Left ventricle myocardium inferior (tissue), 1 donor: ENCODE measurements around the gene MAN1B1. TPM values are rescaled to one million over a fixed set of nuclear protein-coding genes. Genes with fewer than 3 reads are reported as not detected.

Experiments
- DNase-seq: peaks from one replicate; pipeline ENCODE4 v3.0.0-alpha.2; 2020
- H3K27ac ChIP-seq: fragments of 200-600 bp; replicated peaks from 2 replicates; pipeline ENCODE4 v1.8.0; 2021
- H3K27me3 ChIP-seq: fragments of 200-600 bp; 2 replicates; pipeline ENCODE4 v1.8.0; 2021; ENCODE audit warnings: low read depth
- H3K36me3 ChIP-seq: fragments of 200-600 bp; 2 replicates; pipeline ENCODE4 v1.8.0; 2021
- H3K4me1 ChIP-seq: fragments of 200-600 bp; 2 replicates; pipeline ENCODE4 v1.8.0; 2021
- H3K4me3 ChIP-seq: fragments of 200-600 bp; 2 replicates; pipeline ENCODE4 v1.8.0; 2021; ENCODE audit warnings: mild to moderate bottlenecking, moderate library complexity
- H3K9me3 ChIP-seq: fragments of 200-600 bp; replicated peaks from 2 replicates; pipeline ENCODE4 v1.8.0; 2021
- CTCF ChIP-seq: fragments of 200-600 bp; IDR thresholded peaks from 2 replicates; pipeline ENCODE4 v1.8.0; 2021; ENCODE audit warnings: antibody characterized with exemption, mild to moderate bottlenecking, borderline replicate concordance
- intact Hi-C: fragments of 100-400 bp; cut with micrococcal nuclease; formaldehyde crosslinking; loops from one replicate; pipeline ENCODE4 v1.11.0; 2022
- total RNA-seq: library from RNA; stranded (reverse); fragmentation: NEBNext Ultra II Directional; extraction: Animal tissue kit (Norgen Biotek cat#: 25700); gene quantifications from one replicate; pipeline ENCODE4 v1.2.1, GENCODE V29; 2021
- donor health status: DM: no; HTN: yes; CAD: no; lungs with severe emphysema.

The MAN1B1 gene
- total RNA-seq, 1 donor from 2014 or later = 20.6 TPM

- DNase-seq = no peak
- Histone ChIP-seq H3K4me3 (peak overlapping the region; percentile 64), H3K27me3 (peaks cover 48% of the 10 kb centered on the region), H3K36me3 (no peaks in the 10 kb centered on the region), H3K27ac (peak overlapping the region; percentile 93), H3K4me1 (peaks cover 54% of the 10 kb centered on the region), H3K9me3 (no peaks in the 10 kb centered on the region)
- intact Hi-C loops = no loop called here
- no peak for TF ChIP-seq CTCF
Observed at GRCh38 chr9:137054932-137055384, 31.8 kb upstream of the MAN1B1 start.

GRCh38 chr9:137055385-137056364, 31.1 kb upstream of the MAN1B1 start:
- intact Hi-C loops = no loop called here
- TF ChIP-seq CTCF = no peak
- peak overlapping the region; percentile 93 for H3K27ac ChIP-seq
- no peaks in the 10 kb centered on the region for H3K9me3 ChIP-seq
- peak; percentile 95 for DNase-seq
- H3K4me1 ChIP-seq = peaks cover 54% of the 10 kb centered on the region
- H3K27me3 ChIP-seq = peaks cover 42% of the 10 kb centered on the region
- no peaks in the 10 kb centered on the region for H3K36me3 ChIP-seq
- peak overlapping the region; percentile 64 for H3K4me3 ChIP-seq

GRCh38 chr9:137056739-137057415, 29.9 kb upstream of the MAN1B1 start:
- peaks cover 54% of the 10 kb centered on the region for H3K4me1 ChIP-seq
- H3K27ac ChIP-seq = peak overlapping the region; percentile 93
- H3K27me3 ChIP-seq = peaks cover 30% of the 10 kb centered on the region
- TF ChIP-seq CTCF = no peak
- DNase-seq = no peak
- H3K9me3 ChIP-seq = no peaks in the 10 kb centered on the region
- intact Hi-C loops = no loop called here
- no peaks in the 10 kb centered on the region for H3K36me3 ChIP-seq
- H3K4me3 ChIP-seq = no peak overlapping the region

GRCh38 chr9:137057545-137057944, 29.2 kb upstream of the MAN1B1 start:
- no peaks in the 10 kb centered on the region for H3K36me3 ChIP-seq
- no peak overlapping the region for H3K4me3 ChIP-seq
- peaks cover 52% of the 10 kb centered on the region for H3K4me1 ChIP-seq
- TF ChIP-seq CTCF = no peak
- H3K27ac ChIP-seq = peak overlapping the region; percentile 93
- H3K27me3 ChIP-seq = peaks cover 23% of the 10 kb centered on the region
- intact Hi-C loops = no loop called here
- DNase-seq = no peak
- H3K9me3 ChIP-seq = no peaks in the 10 kb centered on the region

- no peak for TF ChIP-seq CTCF
- H3K27me3 ChIP-seq = peaks cover 12% of the 10 kb centered on the region
- H3K4me1 ChIP-seq = peaks cover 41% of the 10 kb centered on the region
- no peak overlapping the region for H3K4me3 ChIP-seq
- intact Hi-C loops = no loop called here
- H3K9me3 ChIP-seq = no peaks in the 10 kb centered on the region
- DNase-seq = no peak
- H3K36me3 ChIP-seq = no peaks in the 10 kb centered on the region
- H3K27ac ChIP-seq = no peak overlapping the region
Observed at GRCh38 chr9:137058521-137059234, 28.1 kb upstream of the MAN1B1 start.
